HEK293T (cell line): ENCODE results near the gene TOMM7.
"Not testable (repeated sequence)": the region's sequence is repeated elsewhere in the genome, so short reads cannot be mapped to it uniquely, and the experiment has no call there.

Experiments used
- FOXM1 ChIP-seq: fragments of 450-650 bp; IDR thresholded peaks from 2 replicates; pipeline ENCODE4 v1.6.1; 2017; ENCODE audit warnings: mild to moderate bottlenecking, borderline replicate concordance
- HDGF ChIP-seq: fragments of 450-650 bp; IDR thresholded peaks from 2 replicates; pipeline ENCODE4 v1.6.1; 2017; ENCODE audit warnings: antibody characterized with exemption, borderline replicate concordance
- SP1 ChIP-seq: fragments of 450-650 bp; IDR thresholded peaks from 2 replicates; pipeline ENCODE4 v1.6.1; 2017
- TARDBP ChIP-seq: fragments of 450-650 bp; IDR thresholded peaks from 2 replicates; pipeline ENCODE4 v1.6.1; 2016

- TF ChIP-seq SP1, FOXM1, HDGF, TARDBP: not testable (repeated sequence)
These were observed 19.8 kb downstream of the TOMM7 start for GRCh38 chr7:22802831-22803230.
